GM18873 (cell line): ENCODE data around the gene RND2.

Source experiments
- ATAC-seq: cut with Tn5 transposase; IDR thresholded peaks from one replicate; pipeline ENCODE4 v1.9.1; 2021; ENCODE audit warnings: mild to moderate bottlenecking, moderate library complexity, moderate number of reproducible peaks; ENCODE audit not compliant: unreplicated experiment, low FRiP score

RND2 gene

DNA sequence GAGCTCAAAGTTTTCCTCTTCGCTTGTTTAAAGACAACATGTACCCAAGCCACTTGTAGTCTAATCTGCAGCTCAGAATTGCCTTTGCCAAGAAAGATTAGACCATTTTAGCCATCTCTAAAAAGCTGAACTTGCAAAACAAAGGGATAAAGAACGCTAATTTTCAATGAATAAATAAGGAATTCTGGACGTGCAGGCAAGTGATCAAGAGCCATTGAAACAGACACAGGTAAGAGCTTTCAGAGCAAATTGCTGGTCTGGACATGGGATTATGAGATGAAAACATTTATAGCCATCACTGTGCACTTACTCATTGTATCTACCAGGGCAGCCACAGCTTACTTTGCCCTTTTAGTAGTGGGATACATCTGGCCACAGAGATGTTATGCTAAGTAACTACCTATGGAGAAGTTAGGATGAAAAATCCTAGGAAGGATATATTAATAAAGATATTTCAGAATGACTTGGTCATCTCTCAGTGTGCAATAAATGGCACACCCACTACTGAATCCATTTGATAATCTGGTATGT is 44.4 kb downstream of the RND2 start:
- ATAC-seq: no peak

DNA sequence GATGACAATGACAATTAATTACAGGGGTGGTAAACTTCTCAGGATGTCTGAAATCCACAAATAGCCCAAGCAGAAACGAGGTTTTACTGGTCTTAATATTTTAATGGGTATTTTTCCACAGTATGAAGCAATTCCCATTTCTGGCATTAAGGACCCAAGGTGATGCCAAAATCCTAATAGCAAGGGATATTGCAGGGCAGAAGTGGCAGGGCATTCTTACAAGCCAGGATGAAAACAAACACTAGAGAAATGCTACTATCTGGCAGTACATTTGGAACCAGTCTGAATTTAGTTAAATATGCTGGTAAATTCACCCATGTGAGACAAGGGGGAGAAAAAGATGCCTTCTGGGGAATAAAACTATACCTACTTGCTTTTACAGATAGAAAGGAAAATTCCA is 45.2 kb downstream of the RND2 start:
- ATAC-seq: no peak

GRCh38 chr17:43070872-43071271 is 45.8 kb downstream of the RND2 start:
- no peak for ATAC-seq

DNA sequence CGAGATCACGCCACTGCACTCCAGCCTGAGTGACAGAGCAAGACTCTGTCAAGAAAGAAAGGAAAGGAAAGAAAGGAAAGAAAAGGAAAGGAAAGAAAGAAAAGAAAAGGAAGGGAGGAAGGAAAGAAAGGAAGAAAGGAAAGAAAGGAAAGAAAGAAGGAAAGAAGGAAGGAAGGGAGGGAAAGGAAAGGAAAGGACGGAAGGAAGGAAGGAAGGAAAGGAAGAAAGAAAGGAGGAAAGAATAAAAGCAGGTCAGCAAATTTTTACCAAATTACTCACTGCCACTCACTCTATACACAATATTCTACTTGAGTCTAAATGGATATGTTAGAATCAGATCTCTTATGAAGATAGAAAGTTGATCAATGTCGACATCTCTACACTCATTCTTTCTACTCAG is 49.8 kb downstream of the RND2 start:
- ATAC-seq: no peak

DNA sequence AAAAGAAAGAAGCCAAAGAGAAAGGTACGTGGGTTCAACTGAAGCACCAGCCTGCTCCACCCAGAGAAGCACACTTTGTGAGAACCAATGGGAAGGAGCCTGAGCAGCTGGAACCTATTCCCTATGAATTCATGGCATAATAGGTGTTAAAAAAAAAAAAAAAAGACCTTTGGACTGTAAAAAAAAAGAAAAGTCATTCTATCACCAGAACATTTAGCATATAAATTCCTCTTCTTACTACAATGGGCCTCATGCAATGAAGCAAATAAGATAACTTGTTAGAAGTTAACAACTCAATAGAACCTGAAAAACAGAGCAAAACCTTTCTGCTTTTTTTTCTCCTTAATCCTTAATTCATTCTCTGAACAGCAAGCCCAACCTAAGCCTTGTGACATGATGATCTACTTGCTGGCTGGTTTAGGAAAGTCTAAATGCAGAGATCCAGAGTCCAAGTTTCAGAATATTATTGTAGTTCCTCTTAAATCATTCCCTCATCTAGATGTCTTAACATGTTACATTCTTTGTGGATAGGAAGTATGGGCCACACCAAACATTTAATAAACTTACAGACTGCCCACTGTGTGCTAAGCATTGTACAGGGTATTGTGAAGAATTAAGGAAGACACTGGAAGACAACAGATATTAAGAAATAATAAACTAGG is 54.7 kb downstream of the RND2 start:
- no peak for ATAC-seq
